HPDE6-E6E7 (cell line): ENCODE measurements around the gene LDLRAD3.

ENCODE experiments used
- DNase-seq: peaks from one replicate; pipeline ENCODE4 v3.0.0; 2011; ENCODE audit warnings: missing footprints; ENCODE audit errors: extremely low spot score

Gene LDLRAD3

GRCh38 chr11:36074941-36075431 is 131.1 kb downstream of the LDLRAD3 start:
- no peak for DNase-seq

GRCh38 chr11:36077368-36077767 is 133.5 kb downstream of the LDLRAD3 start:
- DNase-seq: no peak

- DNase-seq: no peak
Measured at GRCh38 chr11:36077886-36078685, 134.2 kb downstream of the LDLRAD3 start.

GRCh38 chr11:36078686-36079055 is 134.8 kb downstream of the LDLRAD3 start:
- no peak for DNase-seq

GRCh38 chr11:36079878-36080675 is 136.2 kb downstream of the LDLRAD3 start:
- DNase-seq: no peak

GRCh38 chr11:36081274-36081945 is 137.5 kb downstream of the LDLRAD3 start:
- DNase-seq: no peak

GRCh38 chr11:36086366-36086765 is 142.5 kb downstream of the LDLRAD3 start:
- DNase-seq: no peak

GRCh38 chr11:36088266-36088972 is 144.6 kb downstream of the LDLRAD3 start:
- DNase-seq: no peak

- DNase-seq: no peak
Measured at GRCh38 chr11:36089920-36090319, 146.1 kb downstream of the LDLRAD3 start.

- DNase-seq: no peak
Measured at GRCh38 chr11:36090356-36091109, 146.7 kb downstream of the LDLRAD3 start.

- no peak for DNase-seq
Measured at GRCh38 chr11:36091256-36091811, 147.5 kb downstream of the LDLRAD3 start.

- DNase-seq: no peak
Measured at GRCh38 chr11:36092314-36093030, 148.6 kb downstream of the LDLRAD3 start.

- no peak for DNase-seq
Measured at GRCh38 chr11:36093548-36093947, 149.7 kb downstream of the LDLRAD3 start.

GRCh38 chr11:36094164-36094563 is 150.3 kb downstream of the LDLRAD3 start:
- DNase-seq: no peak

GRCh38 chr11:36095716-36096115 is 151.9 kb downstream of the LDLRAD3 start:
- no peak for DNase-seq

- no peak for DNase-seq
Measured at GRCh38 chr11:36097219-36097650, 153.4 kb downstream of the LDLRAD3 start.

- DNase-seq: no peak
Measured at GRCh38 chr11:36098087-36098486, 154.2 kb downstream of the LDLRAD3 start.

- DNase-seq: no peak
Measured at GRCh38 chr11:36098853-36099375, 155.1 kb downstream of the LDLRAD3 start.

- no peak for DNase-seq
Measured at GRCh38 chr11:36101466-36101865, 157.6 kb downstream of the LDLRAD3 start.

- no peak for DNase-seq
Measured at GRCh38 chr11:36102868-36103267, 159.0 kb downstream of the LDLRAD3 start.
